ENCODE measurements around the gene ENDOU.
"Not testable (repeated sequence)": the region's sequence is repeated elsewhere in the genome, so short reads cannot be mapped to it uniquely, and the experiment has no call there.

ENDOU gene

GRCh38 chr12:47686645-47687240, 38.5 kb downstream of the ENDOU start:
- no peak for DNase-seq (ENCODE audit: low read depth in 2 of 2)

GRCh38 chr12:47679785-47680184, 45.5 kb downstream of the ENDOU start:
- no peak for DNase-seq (ENCODE audit: low read depth in 2 of 2)

- no peak for DNase-seq (ENCODE audit: low read depth in 2 of 2)
Measured at GRCh38 chr12:47672068-47672467, 53.2 kb downstream of the ENDOU start.

DNA sequence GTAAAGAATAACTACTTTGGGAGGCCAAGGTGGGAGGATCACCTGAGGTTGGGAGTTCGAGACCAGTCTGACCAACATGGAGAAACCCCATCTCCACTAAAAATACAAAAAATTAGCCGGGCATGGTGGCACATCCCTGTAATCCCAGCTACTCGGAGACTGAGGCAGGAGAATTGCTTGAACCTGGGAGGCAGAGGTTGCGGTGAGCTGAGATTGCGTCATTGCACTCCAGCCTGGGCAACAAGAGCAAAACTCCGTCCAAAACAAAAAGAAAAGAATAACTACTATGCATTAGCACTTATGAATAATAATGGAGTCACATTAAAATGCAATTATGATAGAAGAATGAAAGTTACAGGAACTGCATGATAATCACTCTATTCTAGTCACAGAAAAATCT, 57.4 kb downstream of the ENDOU start:
- not testable (repeated sequence) for DNase-seq (ENCODE audit: low read depth in 2 of 2)

Data from activated CD4-positive, alpha-beta T cell treated with anti-CD3 and anti-CD28 coated beads for 24 hours (primary cell).